NT2/D1 (cell line): ENCODE data around the gene AHI1.

Experiments
- SUZ12 ChIP-seq: IDR thresholded peaks from 2 replicates; pipeline ENCODE4 v1.6.1; 2011; ENCODE audit not compliant: insufficient read length, insufficient read depth; ENCODE audit errors: extremely low read depth
- YY1 ChIP-seq: IDR thresholded peaks from 2 replicates; pipeline ENCODE4 v1.6.1; 2011; ENCODE audit not compliant: insufficient read length, insufficient read depth
- ZNF274 ChIP-seq: IDR thresholded peaks from 2 replicates; pipeline ENCODE4 v1.6.1; 2011; ENCODE audit warnings: mild to moderate bottlenecking, low read depth, low read length

DNA sequence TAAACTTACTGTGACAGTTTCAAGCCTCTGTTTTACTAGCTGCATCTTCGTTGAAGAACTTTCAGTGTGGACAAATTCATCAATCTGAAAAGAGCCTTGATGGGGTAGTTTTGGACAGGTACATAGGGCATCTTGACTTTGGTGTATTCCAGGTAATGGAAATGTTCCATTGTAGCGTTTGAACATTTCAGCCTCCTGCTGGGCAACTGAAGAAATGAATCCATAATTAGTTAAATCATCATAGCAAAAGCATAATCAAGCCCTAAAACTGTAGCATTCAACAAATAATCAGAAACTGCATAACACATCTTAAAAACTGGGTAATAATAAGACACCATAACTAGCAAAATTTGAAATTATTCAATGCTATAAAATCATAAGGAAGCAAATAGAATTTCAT lies 86.2 kb downstream of the AHI1 start:
- TF ChIP-seq ZNF274 (no peak), YY1 (no peak), SUZ12 (no peak)
